Activated naive CD8-positive, alpha-beta T cell treated with anti-CD3 and anti-CD28 coated beads, Interleukin-2, amount 10 ng/mL, durations not matched to agents 7 days and 5 days (primary cell): ENCODE data around the gene DCUN1D2. TPM values are rescaled to one million over a fixed set of nuclear protein-coding genes. Genes with fewer than 3 reads are reported as not detected.
"Not testable (repeated sequence)": the region's sequence is repeated elsewhere in the genome, so short reads cannot be mapped to it uniquely, and the experiment has no call there.

Source experiments
- ATAC-seq: fragments of 150-1000 bp; cut with Tn5 transposase; one replicate; pipeline ENCODE4 v1.10.0; 2021; ENCODE audit warnings: low read depth, moderate library complexity
- POLR2A ChIA-PET: fragments of 350-600 bp; sonication (Branson Sonifier 250); formaldehyde crosslinking; loops from one replicate; lab custom pipeline; 2021; ENCODE audit warnings: antibody characterized with exemption; lab: Charles Lee
- DNase-seq: peaks from one replicate; pipeline ENCODE4 v3.0.0; 2021
- H3K27ac Mint-ChIP-seq: one replicate; pipeline ENCODE4 v1.8.0; 2022; ENCODE audit warnings: mild to moderate bottlenecking, mixed read lengths
- H3K27me3 Mint-ChIP-seq: one replicate; pipeline ENCODE4 v1.8.0; 2022; ENCODE audit warnings: mild to moderate bottlenecking, moderate library complexity, mixed read lengths
- H3K36me3 Mint-ChIP-seq: one replicate; pipeline ENCODE4 v1.8.0; 2021; ENCODE audit warnings: mild to moderate bottlenecking, mixed read lengths
- H3K4me1 Mint-ChIP-seq: one replicate; pipeline ENCODE4 v1.8.0; 2021; ENCODE audit warnings: mixed read lengths
- H3K4me3 Mint-ChIP-seq: one replicate; pipeline ENCODE4 v1.8.0; 2022; ENCODE audit warnings: mild to moderate bottlenecking, moderate library complexity, mixed read lengths
- H3K9me3 Mint-ChIP-seq: one replicate; pipeline ENCODE4 v1.8.0; 2021; ENCODE audit warnings: mixed read lengths
- total RNA-seq, 2 experiments: library from RNA; stranded (reverse); gene quantifications; one replicate each; pipeline ENCODE4 v1.2.3, GENCODE V29; 2021

DCUN1D2 gene
- total RNA-seq, 2 experiments from 2014 or later, result 25.4 to 26.3 TPM

DNA sequence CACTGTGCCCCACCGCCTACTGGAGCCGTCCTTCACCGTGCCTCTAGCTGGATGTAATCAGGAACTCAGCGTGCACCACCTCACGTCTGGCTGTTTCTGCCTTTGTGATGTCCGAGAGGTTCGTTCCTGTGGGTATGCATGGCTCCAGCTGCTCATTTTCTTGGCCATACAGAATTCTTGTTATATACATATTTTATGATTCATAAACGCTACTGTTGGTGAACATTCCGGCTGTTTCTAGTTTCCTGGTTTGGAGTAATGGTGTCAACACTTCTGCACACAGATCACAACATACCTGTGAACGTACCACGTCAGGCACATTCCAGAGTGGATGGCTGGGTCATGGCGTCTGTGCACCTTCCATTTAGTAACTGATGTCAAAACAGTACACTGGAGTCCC, 14.6 kb downstream of the DCUN1D2 start:
- Mint-ChIP-seq H3K4me3 (no peak overlapping the region), H3K9me3 (no peaks in the 10 kb centered on the region), H3K4me1 (no peaks in the 10 kb centered on the region), H3K36me3 (peaks cover 22% of the 10 kb centered on the region), H3K27me3 (no peaks in the 10 kb centered on the region), H3K27ac (no peak overlapping the region)
- no peak for DNase-seq
- no peak for ATAC-seq
- POLR2A ChIA-PET, result no interaction called here

DNA sequence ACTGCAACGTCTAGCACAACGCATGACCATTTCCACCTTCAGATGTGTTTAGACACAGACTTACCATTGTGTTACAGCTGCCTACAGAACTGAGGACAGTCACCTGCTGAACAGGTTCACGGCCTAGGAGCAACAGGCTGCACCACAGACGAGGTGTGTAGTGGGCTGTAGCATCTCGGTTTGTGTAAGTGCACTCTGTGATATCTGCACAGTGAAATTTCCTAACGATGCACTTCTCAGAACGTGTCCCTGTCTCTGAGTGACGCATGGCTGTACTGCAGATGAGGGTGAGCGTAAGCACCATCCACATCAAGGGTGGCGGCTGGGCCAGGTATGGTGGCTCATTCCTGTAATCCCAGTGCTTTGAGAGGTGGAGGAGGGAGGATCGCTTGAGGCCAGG, 15.2 kb downstream of the DCUN1D2 start:
- Mint-ChIP-seq H3K27ac (no peak overlapping the region), H3K27me3 (no peaks in the 10 kb centered on the region), H3K9me3 (no peaks in the 10 kb centered on the region), H3K4me1 (no peaks in the 10 kb centered on the region), H3K36me3 (peaks cover 20% of the 10 kb centered on the region), H3K4me3 (no peak overlapping the region)
- POLR2A ChIA-PET, result no interaction called here
- DNase-seq, result no peak
- ATAC-seq, result no peak

GRCh38 chr13:113474179-113474578, 16.3 kb downstream of the DCUN1D2 start:
- ATAC-seq, result no peak
- DNase-seq, result no peak
- H3K4me3 Mint-ChIP-seq, result no peak overlapping the region
- peaks cover 16% of the 10 kb centered on the region for H3K36me3 Mint-ChIP-seq
- no peaks in the 10 kb centered on the region for H3K4me1 Mint-ChIP-seq
- no peak overlapping the region for H3K27ac Mint-ChIP-seq
- POLR2A ChIA-PET, result no interaction called here
- no peaks in the 10 kb centered on the region for H3K9me3 Mint-ChIP-seq
- no peaks in the 10 kb centered on the region for H3K27me3 Mint-ChIP-seq

DNA sequence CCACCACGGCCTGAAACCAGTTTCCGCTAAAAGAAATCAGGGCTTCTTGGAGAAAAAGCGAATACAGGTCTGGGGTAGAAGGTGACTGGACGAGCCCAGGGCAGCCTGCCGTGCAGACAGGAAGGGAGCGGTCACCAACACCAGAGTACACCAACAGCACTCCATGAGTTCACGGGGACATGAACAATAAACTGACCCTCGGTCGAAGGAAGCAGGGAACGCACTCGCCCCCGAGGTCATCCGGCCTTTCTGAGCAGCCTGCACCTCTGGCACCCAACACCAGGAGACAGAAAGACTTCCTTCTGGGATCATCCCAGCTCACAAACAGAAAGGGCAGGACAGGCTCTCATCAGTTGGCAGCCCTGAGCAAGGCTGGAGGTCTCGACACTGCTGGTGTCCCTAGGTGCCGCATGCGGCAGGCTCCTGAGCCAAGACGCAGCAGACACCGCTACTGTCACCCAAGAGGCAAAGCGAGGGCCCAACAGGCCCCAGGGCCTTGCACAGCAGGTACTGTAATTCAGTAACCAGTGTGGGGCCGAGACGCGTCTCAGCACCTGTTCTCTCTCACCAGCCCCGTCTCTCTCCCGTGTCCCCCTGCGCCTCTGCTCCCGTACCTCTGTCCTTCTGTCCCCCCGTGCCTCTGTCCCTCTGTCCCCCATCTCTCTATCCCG, 18.0 kb downstream of the DCUN1D2 start:
- Mint-ChIP-seq H3K4me1 (no peaks in the 10 kb centered on the region), H3K4me3 (no peak overlapping the region), H3K27me3 (no peaks in the 10 kb centered on the region), H3K36me3 (peaks cover 18% of the 10 kb centered on the region), H3K9me3 (no peaks in the 10 kb centered on the region), H3K27ac (no peak overlapping the region)
- ATAC-seq (no peak), DNase-seq (no peak)
- POLR2A ChIA-PET, result interaction anchor here (1.0 kb wide), 1 partner anchor 17 kb away, joined by 3 read pairs; no protein-coding TSS in a partner anchor

DNA sequence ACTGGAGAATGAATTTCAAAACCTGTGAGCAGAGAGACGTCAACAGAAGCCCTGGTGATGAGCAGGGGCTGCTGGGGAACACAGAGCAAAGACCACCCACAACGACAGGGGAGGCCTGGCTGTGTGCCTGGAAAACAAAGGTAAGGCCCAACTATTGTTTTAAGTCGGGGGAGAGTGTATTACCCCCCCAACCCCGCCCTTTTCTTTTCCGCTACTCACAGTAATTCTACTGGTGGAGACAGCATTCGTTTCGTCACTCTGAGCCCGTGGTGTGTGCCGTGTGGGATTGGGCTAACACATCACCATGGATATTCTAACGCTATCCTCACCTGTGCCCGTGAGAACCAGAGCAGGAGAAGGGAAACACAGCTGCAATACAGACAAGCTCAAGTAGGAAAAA, 18.7 kb downstream of the DCUN1D2 start:
- no peak overlapping the region for H3K27ac Mint-ChIP-seq
- no peak for ATAC-seq

DNA sequence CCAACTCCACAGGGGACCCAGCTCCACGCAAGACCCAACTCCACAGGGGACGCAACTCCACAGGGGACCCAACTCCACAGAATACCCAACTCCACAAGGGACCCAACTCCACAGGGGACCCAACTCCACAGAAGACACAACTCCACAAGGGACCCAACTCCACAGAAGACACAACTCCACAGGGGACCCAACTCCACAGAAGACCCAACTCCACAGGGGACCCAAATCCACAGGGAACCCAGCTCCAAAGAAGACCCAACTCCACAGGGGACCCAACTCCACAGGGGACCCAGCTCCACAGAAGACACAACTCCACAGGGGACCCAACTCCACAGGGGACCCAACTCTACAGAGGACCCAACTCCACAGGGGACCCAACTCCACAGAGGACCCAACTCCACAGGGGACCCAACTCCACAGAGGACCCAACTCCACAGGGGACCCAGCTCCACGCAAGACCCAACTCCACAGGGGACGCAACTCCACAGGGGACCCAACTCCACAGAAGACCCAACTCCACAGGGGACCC, 19.8 kb downstream of the DCUN1D2 start:
- POLR2A ChIA-PET, ATAC-seq, H3K4me1 Mint-ChIP-seq, DNase-seq, H3K4me3 Mint-ChIP-seq, H3K27me3 Mint-ChIP-seq, H3K9me3 Mint-ChIP-seq, H3K27ac Mint-ChIP-seq: not testable (repeated sequence)
- H3K36me3 Mint-ChIP-seq, result peaks cover 16% of the 10 kb centered on the region

More for the DNA sequence above, 18.7 kb downstream of the DCUN1D2 start:
- no peaks in the 10 kb centered on the region for H3K4me1 Mint-ChIP-seq
- no peak overlapping the region for H3K4me3 Mint-ChIP-seq
- H3K27me3 Mint-ChIP-seq, result no peaks in the 10 kb centered on the region
- POLR2A ChIA-PET, result interaction anchor here (1.0 kb wide), 1 partner anchor 18 kb away, joined by 3 read pairs; no protein-coding TSS in a partner anchor
- no peak for DNase-seq
- H3K9me3 Mint-ChIP-seq, result no peaks in the 10 kb centered on the region
- peaks cover 19% of the 10 kb centered on the region for H3K36me3 Mint-ChIP-seq

DNA sequence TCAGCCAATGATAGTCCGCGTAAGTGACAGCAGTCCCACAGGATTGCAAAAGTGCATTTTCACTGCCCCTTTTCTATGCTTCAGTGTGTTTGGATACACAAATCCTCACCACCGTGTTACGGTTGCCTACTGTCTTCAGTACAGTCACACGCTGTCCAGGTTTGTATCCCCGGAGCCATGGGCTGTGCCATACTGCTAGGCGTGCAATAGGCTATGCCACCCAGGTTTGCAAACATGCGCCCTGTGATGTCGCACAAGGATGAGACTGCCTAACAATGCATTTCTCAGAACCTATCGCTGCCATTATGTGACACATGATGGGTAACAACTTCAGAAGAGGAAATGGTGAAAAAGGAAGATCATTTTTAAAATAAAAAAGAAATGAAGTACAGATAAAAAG, 20.4 kb downstream of the DCUN1D2 start:
- no peak for DNase-seq
- POLR2A ChIA-PET, result no interaction called here
- Mint-ChIP-seq H3K9me3 (no peaks in the 10 kb centered on the region), H3K4me3 (no peak overlapping the region), H3K36me3 (peaks cover 13% of the 10 kb centered on the region), H3K27ac (no peak overlapping the region), H3K27me3 (no peaks in the 10 kb centered on the region), H3K4me1 (no peaks in the 10 kb centered on the region)
- ATAC-seq, result no peak

DNA sequence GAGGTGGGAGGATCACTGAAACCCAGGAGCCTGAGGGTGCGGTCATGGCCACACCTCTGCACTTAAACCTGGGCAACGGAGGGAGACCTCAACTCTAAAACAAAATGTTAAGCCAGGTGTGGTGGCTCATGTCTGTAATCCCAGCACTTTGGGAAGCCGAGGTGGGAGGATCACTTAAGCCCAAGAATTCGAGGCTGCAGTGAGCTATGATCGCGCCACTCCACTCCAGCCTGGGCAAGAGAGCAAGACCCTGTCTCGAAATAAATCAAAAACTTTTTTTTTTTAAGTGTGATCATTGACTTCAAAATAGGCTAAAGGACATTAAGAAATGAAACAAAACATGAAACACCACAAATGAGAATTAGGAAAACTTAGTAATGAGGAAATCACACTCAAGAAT, 20.9 kb downstream of the DCUN1D2 start:
- Mint-ChIP-seq H3K36me3 (peaks cover 13% of the 10 kb centered on the region), H3K9me3 (no peaks in the 10 kb centered on the region), H3K27me3 (no peaks in the 10 kb centered on the region), H3K4me1 (no peaks in the 10 kb centered on the region), H3K4me3 (no peak overlapping the region), H3K27ac (no peak overlapping the region)
- POLR2A ChIA-PET, result no interaction called here
- DNase-seq (no peak), ATAC-seq (no peak)

DNA sequence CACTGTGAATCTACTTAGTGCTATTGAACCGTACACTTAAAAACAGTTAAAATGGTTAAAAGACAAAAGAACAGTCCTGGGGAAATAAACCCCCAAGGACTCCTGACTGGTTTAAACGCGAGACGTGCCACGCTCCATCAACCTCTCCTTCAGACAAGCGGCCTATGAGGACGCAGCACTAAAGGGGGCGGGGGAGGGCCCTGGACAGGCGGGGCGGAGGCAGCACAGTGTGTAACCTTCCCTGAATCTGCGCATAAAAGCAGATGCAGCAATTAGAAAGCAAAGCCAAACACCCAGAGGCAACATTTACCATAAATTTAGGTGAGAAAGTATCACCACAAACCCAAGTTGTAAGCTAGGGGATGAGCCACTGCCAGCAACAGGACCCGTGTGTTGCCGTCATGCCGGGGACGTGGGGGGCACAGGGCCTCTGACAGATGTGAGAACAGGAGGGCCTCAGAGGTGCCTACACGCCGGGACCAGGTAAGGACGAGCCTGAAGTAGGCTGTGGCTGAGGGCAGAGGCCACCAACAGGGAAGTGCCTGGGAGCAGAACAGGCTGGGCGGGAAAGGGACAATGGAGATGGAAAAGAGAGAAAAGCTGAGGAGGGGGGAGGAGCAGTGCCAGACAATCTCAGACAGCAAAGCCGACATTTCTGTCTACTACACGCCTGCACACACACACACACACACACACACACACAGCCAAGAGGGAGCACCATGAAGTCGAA, 21.9 kb downstream of the DCUN1D2 start:
- no peak overlapping the region for H3K4me3 Mint-ChIP-seq
- no peak for DNase-seq
- H3K4me1 Mint-ChIP-seq, result no peaks in the 10 kb centered on the region
- H3K27ac Mint-ChIP-seq, result no peak overlapping the region
- no peak for ATAC-seq
- H3K27me3 Mint-ChIP-seq, result no peaks in the 10 kb centered on the region
- H3K36me3 Mint-ChIP-seq, result peaks cover 13% of the 10 kb centered on the region
- POLR2A ChIA-PET, result no interaction called here
- no peaks in the 10 kb centered on the region for H3K9me3 Mint-ChIP-seq

GRCh38 chr13:113468029-113468428, 22.5 kb downstream of the DCUN1D2 start:
- DNase-seq (no peak), ATAC-seq (no peak)
- POLR2A ChIA-PET, result no interaction called here
- Mint-ChIP-seq H3K27ac (no peak overlapping the region), H3K27me3 (no peaks in the 10 kb centered on the region), H3K4me1 (no peaks in the 10 kb centered on the region), H3K36me3 (peaks cover 11% of the 10 kb centered on the region), H3K9me3 (no peaks in the 10 kb centered on the region), H3K4me3 (no peak overlapping the region)

DNA sequence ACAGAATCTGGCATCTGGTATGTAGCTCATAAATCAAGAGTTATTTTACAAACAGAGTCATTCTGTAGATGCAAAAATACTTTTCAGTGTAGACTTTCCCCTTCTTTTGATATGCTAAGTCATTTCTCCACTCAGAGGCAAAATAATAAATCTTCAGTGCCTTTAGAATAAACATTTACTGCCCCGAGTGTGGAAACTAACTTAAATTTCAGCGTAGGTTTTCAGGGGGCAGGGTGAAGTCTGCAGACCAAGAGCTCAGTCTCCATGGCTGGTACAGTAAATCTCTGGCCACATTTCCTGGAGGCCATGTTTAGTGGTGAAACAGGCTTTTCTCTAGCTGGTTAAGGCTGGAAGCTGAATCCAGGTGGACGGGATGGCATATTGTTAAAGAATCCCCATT, 24.1 kb downstream of the DCUN1D2 start:
- POLR2A ChIA-PET, result interaction anchor here (0.6 kb wide), 1 partner anchor 62 kb away, joined by 3 read pairs; no protein-coding TSS in a partner anchor
- no peak for ATAC-seq
- Mint-ChIP-seq H3K4me1 (no peaks in the 10 kb centered on the region), H3K27me3 (no peaks in the 10 kb centered on the region), H3K27ac (no peak overlapping the region), H3K4me3 (no peak overlapping the region), H3K9me3 (no peaks in the 10 kb centered on the region), H3K36me3 (peaks cover 6% of the 10 kb centered on the region)
- no peak for DNase-seq

DNA sequence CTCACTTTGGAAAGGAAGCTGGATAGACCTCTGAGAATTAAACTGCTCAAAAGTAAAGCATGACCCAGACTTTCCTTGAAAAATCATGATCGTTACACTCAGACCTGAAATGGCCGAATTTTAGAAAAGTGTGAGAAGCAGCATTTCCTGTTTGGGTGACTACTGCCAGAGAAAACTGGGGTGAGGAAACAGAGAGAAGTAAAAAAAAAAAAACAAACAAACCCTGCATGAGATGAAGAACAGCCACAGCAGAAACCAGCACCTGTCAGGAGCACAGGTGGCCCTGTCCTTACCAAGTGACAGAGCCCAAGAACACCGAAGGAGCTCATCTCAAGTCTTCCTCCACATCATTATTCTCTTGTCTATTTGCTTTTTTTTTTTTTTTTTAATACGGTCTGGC, 25.2 kb downstream of the DCUN1D2 start:
- H3K4me3 Mint-ChIP-seq, result no peak overlapping the region
- DNase-seq (no peak), ATAC-seq (no peak)
- no peaks in the 10 kb centered on the region for H3K9me3 Mint-ChIP-seq
- no peaks in the 10 kb centered on the region for H3K27me3 Mint-ChIP-seq
- H3K27ac Mint-ChIP-seq, result no peak overlapping the region
- no peaks in the 10 kb centered on the region for H3K4me1 Mint-ChIP-seq
- peaks cover 6% of the 10 kb centered on the region for H3K36me3 Mint-ChIP-seq
- POLR2A ChIA-PET, result no interaction called here

GRCh38 chr13:113464476-113464875, 26.0 kb downstream of the DCUN1D2 start:
- Mint-ChIP-seq H3K9me3 (no peaks in the 10 kb centered on the region), H3K27me3 (no peaks in the 10 kb centered on the region), H3K4me1 (no peaks in the 10 kb centered on the region), H3K4me3 (no peak overlapping the region), H3K36me3 (peaks cover 6% of the 10 kb centered on the region), H3K27ac (no peak overlapping the region)
- DNase-seq (no peak), ATAC-seq (no peak)
- POLR2A ChIA-PET, result no interaction called here
